Head of caudate nucleus (tissue), 42 donors: ENCODE results near the gene NRXN2.
"Not testable (repeated sequence)": the region's sequence is repeated elsewhere in the genome, so short reads cannot be mapped to it uniquely, and the experiment has no call there.

Source experiments
- DNase-seq, 42 donors: peaks; one replicate each; pipeline versions ENCODE4 v3.0.0 to v3.0.0-alpha.2; 2020 to 2021; ENCODE audit warnings: mixed read lengths in 7 of 42
- intact Hi-C: fragments of 100-400 bp; cut with DNase I; formaldehyde crosslinking; loops from one replicate; pipeline ENCODE4 v1.15.0; 2022

NRXN2 gene

DNA sequence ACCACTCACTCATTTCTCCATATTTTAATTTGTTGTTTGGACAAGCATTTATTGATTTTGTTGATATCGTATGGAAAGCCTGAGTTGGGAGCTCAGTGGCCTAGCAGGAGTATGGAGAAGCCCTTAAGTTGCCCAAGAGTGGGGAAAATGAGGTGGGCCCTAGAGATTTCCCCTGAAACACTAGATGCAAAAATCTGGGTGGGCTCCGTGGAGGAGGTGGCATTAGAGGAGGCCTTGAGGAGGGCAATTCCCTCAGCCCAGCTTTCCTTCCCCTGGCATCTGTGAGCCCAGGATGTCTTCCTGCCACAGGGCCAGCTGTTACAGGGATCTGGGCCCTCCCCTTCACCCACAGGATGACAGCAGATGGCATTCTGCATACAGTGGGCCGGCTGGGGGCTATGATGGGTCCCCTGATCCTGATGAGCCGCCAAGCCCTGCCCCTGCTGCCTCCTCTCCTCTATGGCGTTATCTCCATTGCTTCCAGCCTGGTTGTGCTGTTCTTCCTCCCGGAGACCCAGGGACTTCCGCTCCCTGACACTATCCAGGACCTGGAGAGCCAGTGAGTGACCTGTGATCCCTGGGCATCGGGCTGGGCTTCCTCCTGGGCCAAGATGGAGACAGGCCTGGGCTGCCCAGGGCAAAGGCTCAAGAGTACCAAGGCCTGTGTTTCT is 153.6 kb downstream of the NRXN2 start:
- DNase-seq, result no peak
- intact Hi-C loops, result no loop called here

DNA sequence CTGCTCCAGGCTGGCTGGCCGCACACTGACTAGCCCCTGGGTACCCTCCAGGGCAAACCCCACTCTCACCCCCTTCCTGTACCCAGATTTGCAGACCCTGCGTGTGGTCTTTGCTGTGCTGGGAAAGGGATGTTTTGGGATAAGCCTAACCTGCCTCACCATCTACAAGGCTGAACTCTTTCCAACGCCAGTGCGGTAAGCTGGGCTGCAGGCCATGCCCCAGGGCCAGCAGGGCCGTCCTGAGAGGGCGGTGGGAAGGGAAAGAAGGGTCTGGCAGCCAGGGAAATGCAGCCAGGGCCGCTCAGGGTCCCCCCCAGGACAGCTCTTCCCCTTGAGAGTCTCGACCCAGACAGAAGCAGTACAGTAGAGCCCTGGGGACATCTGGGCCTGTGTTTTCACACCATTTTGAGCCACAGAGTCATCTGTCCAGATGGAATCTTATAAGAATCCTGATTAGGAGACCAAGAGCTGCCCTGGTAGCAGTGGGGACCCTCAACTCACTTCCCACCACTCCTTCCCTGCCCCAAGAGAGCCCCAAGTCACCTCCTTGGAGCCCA is 154.3 kb downstream of the NRXN2 start:
- DNase-seq, result no peak
- intact Hi-C loops, result no loop called here

DNA sequence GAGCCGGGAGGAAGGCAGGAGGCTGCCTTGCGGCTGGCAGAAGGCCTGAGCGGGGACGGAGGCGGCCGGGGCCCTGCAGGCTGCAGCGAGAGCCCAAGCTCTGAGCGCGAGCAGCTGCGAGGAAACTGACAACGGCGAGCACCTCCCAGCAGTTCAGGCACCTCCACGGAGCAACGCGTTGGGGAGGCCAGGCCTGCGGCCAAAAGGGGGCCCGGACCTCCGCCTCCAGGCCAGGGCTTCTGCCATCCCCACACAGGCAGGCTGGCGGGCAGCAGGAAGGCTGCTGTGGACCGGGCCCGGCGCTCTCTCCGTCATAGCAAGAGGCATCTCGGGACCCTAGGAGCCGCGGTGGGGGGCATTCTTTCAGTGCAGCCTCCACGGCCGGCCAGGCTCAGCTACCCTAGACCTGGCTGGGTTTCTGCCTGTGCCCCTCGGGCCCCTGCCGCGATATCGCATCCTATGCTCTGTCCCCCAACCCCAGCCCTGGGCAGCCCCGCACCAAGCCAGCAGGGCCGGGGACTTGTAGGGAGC is 154.9 kb downstream of the NRXN2 start:
- intact Hi-C loops, result no loop called here
- peak in 1 of 42 donors; percentile 6 for DNase-seq

DNA sequence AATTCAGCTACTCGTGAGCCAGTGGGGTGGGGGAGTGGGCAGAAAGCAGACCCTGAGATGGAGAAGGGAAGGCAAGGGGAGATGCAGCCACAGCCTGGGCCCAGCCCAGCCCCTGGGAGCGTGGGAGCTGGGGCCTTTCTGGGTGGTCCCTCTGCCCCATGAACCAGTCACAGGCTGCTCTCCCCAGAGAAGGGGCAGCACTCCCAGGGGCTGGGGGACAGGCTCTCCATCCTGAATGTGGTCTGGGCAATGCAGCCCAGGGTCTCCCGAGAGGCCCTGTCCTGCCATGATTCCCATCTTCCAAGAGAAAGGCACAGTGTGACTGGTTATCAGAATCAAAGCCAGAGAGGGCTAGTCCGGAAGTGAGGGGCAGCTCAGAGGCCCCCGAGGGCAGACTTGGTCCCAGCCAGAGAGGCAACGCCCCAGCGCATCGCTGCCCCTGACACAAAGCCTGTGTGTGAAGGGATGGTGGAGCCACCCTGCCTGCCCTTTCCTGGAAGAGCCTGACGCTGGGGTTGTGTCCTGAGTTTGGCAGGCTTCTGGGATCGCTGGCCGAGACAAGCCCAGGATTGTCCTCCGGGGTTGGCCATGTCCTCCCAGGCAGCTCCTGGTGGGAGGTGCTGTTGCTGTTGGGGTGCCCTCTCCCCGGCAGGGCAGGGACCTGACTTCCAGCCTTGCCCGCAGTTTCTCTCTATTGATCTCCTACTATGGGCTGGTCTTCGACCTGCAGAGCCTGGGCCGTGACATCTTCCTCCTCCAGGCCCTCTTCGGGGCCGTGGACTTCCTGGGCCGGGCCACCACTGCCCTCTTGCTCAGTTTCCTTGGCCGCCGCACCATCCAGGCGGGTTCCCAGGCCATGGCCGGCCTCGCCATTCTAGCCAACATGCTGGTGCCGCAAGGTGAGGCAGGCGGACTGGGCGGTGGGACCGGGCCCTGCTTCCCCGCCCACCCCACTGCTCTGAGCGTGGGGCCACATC is 155.8 kb downstream of the NRXN2 start:
- DNase-seq, result peak in 5 of 42 donors; percentile 9 to 32 (median 15)
- intact Hi-C loops, result no loop called here

DNA sequence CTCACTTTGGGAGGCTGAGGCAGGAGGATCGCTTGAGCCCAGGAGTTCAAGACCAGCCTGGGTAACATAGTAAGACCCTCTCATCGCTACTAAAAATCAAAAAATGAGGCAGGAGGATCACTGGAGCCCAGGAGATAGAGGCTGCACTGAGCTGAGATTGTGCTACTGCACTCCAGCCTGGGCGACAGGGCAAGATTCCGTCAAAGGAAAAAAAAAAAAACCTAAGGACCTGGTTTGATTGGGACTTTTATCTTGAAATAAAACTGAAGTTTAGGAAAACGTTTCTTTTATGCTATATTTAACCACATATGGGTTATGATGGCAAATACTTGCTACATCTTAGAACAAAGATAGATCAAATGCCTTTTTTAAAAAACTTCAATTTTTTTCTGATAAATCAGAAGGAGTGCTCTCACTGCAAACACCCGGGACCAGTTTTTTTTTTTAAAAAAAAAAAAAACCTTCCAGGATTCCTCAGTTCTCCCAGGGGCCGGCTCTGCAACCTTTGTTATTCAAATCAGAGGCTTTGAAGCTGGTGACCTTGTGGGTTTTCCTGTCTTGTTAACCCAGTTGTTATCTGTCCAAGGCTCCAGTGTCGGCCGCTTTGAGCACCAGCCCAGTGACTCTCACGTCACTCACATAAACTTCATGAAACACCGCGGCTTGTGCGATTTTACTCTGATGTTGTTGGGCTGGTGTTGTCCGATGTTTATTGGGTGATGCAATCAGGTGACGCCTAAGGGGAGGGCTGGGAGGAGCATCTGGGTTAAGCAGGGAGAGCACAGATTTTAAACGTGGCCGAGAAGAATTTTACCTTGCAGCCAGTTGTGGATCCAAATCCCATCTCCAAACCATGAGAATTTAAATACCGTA is 156.7 kb downstream of the NRXN2 start:
- intact Hi-C loops, result no loop called here
- DNase-seq, result peak in 19 of 42 donors; percentile 20 to 58 (median 29)

DNA sequence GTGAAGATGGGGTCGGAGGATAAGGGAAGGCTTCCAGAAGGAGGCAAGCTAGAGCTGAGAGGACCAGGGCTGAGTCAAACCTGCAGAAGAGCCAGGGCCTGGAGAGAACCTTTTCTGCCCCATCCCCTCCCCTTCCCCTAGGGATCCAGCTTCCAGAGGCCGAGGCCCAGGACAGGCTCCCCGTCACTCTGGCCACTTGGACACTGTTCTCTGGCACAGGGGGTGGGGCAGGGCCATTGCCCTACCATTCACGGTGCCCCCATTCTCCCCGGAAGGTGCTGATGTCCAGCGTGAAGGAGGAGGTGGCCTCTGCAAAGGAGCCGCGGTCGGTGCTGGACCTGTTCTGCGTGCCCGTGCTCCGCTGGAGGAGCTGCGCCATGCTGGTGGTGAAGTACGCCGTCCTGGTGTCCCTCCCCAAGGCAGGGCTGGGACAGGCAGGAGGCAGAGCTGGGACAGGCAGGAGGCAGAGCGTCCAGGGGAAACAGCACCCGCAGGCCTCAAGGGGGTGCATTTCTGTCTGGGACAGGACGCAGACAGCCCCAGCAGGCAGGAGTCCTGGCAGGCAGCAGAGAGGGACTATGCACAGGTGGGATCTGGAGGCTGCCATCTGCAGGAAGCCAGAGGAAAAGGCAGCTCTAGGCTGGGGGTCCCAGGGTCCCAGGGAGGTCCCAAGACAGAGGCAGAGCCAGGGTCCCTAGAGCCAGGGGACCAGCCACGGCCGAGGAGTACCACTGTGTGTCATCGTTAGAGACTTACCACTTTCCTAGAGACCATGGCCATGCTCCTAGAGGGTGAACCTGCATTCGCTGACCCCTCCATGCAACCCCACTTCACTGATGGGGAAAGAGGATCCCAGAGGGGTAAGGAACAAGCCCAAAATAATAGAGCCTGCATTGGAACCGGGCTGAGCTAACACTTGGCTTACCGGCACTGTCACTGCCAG is 157.8 kb downstream of the NRXN2 start:
- no peak for DNase-seq
- intact Hi-C loops, result no loop called here

DNA sequence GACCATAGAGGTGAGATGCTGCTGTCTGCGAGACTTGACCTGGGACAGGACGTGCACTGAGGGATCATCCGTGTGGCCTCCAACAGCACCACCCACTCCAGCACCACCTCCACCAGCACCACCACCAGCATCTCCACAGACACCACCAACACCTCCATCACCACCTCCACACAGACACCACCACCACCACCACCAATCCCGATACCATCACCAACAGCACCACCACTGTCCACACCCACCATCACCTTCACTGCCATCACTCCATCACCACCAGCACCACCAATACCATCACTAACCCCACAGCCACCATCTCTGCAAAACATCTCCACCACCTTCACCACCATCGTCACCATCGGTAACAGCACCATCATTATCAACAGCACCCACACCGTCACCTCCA is 158.6 kb downstream of the NRXN2 start:
- intact Hi-C loops, result no loop called here
- no peak for DNase-seq

DNA sequence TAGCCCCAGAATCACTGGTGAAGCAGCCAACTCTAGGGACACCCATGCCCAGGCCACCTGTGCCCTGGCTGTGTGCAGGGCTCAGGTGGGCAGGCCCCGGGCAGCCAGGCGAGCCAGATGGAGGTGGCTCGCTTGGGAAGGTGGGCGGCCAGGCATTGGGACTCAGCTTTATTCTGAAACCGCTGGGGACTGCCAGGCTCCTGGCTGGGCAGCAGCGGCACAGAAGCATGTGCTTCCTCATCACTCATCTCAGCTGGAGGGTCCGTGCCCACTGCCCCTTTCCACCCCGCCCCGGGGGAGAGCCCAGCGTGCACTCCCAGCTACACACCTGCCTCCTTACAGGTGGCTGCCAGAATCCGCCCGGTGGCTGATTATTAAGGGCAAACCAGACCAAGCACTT is 159.0 kb downstream of the NRXN2 start:
- intact Hi-C loops, result no loop called here
- DNase-seq, result no peak

DNA sequence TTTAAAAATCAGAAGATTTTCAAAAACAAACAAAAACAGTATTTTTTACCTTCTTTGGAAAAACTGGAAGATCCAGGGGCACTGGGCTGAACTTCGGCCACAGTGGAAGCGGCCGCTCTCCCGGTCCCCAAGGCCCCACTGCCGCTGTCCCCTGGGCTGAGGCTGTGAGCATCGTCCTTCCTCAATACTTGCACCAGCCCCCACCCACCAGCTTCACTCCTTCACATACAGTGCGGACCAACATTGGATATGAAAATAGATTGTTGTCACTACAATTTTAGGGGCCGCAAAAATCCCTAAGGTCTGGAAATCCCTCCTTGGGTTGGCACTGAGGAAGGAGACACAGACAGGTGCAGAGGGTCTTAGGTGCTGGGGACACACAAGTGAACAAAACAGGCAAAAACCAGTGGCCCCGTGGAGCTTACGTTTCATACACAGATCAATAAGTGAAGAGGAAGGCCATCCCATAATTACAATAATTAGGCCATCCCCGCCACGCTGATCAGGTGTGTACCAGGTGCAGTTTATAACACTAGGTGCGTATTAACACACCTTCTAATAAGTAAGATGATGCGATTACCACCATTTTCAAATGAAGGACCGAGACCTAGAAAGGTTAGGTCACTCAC is 160.2 kb downstream of the NRXN2 start:
- intact Hi-C loops, result no loop called here
- no peak for DNase-seq

DNA sequence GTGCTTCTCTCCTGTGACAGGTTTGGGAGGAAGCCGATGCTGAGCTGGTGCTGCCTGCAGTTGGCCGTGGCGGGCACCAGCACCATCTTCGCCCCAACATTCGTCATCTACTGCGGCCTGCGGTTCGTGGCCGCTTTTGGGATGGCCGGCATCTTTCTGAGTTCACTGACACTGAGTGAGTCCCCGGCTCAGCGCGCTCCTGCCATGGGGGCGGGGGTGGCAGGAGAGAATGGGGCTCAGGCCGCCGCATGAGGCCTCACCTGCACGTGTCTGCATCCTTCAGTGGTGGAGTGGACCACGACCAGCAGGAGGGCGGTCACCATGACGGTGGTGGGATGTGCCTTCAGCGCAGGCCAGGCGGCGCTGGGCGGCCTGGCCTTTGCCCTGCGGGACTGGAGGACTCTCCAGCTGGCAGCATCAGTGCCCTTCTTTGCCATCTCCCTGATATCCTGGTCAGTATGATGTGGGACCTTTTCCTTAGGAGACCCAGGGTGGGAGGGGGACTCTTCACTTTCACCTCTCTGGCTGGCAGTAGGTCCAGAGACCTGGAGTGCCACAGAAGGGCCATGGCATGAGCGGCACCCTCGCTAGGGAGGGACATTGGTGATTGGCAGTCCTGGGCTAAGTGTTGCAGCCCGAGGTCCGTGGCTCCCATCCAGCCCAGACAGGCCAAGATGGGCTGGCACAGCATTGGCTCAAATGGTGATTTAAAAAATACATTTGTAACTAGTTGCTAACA is 160.8 kb downstream of the NRXN2 start:
- intact Hi-C loops, result no loop called here
- no peak for DNase-seq

DNA sequence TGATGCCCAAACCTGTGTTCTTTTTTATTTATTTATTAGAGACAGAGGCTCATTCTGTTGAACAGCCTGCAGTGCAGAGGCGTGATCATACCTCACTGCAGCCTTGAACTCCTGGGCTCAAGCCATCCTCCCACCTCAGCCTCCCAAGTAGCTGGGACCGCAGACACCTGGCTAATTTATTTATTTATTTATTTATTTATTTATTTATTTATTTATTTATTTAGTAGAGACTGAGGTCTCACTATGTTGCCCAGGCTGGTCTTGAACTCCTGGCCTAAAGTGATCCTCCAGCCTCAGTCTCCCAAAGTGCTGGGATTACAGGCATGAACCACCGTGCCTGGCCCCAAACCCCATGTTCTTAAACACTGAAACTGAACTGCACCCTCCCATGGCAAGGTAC is 161.6 kb downstream of the NRXN2 start:
- DNase-seq, intact Hi-C loops: not testable (repeated sequence)

DNA sequence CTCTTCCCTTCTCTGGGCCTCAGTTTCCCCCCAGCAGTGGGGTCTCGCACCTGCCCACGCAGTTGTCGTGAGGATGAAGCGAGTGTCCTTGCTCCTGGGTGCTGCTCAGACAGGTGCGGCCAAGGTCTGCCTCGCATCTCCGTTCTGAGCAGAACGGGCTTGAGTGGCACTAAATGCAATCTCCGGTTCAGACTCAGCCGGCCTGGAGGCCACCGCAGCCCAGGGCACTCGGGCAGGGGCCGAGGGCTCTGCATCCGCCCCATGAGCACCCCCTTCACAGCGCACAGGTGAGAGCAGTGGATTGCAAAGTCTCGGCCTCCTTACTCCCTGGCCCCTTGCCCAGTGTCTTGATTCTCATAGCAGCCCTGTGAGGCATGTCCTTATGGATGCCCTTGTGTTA is 162.1 kb downstream of the NRXN2 start:
- no peak for DNase-seq
- intact Hi-C loops, result no loop called here

DNA sequence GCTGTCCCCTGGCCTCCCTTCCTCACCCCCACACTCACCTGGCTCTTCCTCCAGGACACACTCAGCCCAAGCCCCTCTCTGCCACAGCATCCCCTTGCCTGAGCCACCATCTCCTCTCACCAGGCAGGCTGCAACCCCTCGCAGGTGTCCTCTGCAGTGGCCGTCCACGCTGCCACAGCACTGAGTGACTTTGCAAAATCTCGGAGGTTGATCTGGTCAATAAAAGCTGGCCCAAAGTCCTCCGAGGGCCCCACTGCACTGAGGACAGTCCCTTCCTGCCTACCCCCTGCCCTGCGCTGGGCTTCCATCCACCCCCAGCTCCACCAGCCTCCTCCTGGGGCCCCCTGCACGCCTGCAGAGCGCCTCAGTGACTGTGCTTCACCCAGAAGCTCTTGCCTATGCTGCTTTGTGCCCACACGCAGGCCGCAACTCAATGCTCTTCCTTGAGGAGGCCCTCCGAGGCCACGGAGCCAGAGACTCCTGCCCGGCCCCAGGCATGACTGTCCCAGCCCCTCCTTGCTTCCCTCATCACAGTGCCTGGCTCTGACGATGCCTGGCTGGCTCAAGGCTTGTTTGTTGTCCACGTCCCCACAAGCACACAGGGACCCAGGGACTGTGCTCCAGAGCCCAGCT is 162.7 kb downstream of the NRXN2 start:
- no peak for DNase-seq

DNA sequence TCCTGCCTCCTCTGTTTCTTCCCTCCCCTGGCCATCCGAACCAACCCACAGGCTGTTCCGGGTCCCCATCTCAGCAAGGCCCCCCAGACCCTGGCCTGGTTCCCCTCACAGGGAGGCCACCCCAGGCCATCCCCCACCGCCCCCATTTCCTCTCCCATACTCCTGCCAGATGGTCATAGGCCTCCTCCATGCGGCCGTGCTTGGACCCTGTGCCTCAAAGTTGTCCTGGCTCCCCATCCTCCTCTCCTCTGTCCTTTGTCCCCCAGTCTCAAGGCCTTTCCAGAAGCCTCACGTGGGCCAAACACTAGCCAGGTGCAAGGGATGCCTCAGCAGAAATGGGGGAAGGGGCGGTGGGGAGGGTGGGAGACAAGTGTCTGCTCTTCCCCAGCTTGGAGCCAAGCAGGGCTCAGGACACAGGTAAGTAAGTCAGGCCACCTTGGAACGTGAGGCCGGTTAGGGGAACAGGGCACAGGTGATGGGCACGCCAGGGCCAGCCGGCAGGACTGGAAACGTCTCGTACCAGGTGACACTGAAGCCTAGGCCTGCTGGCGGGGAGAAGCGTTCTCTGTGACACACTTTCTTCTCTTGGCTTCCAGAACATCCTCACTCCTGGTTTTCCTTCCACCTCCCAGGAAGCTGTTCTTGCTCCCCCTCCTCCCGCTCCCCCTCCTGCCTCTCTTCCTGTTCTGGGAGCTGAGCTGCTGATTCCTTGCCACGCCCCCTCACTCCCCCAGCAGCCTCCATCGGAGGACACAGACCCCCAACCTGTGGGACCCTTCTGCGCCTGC is 163.5 kb downstream of the NRXN2 start:
- peak in 5 of 42 donors; percentile 16 to 41 (median 25) for DNase-seq

More for the DNA sequence above, 162.7 kb downstream of the NRXN2 start:
- intact Hi-C loops, result no loop called here

DNA sequence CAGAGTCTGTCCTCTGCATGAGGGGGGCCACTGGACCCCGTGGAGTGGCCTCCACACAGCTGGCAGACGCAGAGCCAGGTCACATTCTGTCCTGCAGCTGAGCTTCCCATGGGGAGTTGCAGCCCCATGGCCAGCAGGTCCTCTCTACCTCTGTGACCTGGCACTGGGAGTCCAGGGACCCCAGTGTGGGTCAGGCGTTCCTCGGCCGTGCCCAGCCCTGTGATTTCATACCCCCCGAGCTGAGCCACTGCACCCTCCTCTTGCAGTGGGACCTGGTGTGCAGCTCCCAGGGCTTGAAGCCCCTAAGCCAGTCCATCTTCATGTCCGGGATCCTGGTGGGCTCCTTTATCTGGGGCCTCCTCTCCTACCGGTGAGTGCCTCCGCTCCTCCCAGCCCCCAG is 164.1 kb downstream of the NRXN2 start:
- DNase-seq, result no peak
- intact Hi-C loops, result no loop called here

More for the DNA sequence above, 163.5 kb downstream of the NRXN2 start:
- intact Hi-C loops, result no loop called here
